ENCODE data around the gene PSMB8.

PSMB8 gene

GRCh38 chr6:32792901-32793435 lies 50.9 kb downstream of the PSMB8 start:
- no peak for DNase-seq
